ENCODE results near the gene GID4.

GID4 gene

GRCh38 chr17:18101828-18102227 lies 62.6 kb downstream of the GID4 start:
- DNase-seq (ENCODE audit: low spot score) = no peak

- DNase-seq (ENCODE audit: low spot score) = no peak
Measured at GRCh38 chr17:18102640-18103039, 63.4 kb downstream of the GID4 start.

- DNase-seq (ENCODE audit: low spot score) = no peak
Measured at GRCh38 chr17:18105027-18105426, 65.8 kb downstream of the GID4 start.

- DNase-seq (ENCODE audit: low spot score) = no peak
Measured at GRCh38 chr17:18105595-18105994, 66.4 kb downstream of the GID4 start.

GRCh38 chr17:18106211-18106610 lies 67.0 kb downstream of the GID4 start:
- DNase-seq (ENCODE audit: low spot score) = no peak

DNA sequence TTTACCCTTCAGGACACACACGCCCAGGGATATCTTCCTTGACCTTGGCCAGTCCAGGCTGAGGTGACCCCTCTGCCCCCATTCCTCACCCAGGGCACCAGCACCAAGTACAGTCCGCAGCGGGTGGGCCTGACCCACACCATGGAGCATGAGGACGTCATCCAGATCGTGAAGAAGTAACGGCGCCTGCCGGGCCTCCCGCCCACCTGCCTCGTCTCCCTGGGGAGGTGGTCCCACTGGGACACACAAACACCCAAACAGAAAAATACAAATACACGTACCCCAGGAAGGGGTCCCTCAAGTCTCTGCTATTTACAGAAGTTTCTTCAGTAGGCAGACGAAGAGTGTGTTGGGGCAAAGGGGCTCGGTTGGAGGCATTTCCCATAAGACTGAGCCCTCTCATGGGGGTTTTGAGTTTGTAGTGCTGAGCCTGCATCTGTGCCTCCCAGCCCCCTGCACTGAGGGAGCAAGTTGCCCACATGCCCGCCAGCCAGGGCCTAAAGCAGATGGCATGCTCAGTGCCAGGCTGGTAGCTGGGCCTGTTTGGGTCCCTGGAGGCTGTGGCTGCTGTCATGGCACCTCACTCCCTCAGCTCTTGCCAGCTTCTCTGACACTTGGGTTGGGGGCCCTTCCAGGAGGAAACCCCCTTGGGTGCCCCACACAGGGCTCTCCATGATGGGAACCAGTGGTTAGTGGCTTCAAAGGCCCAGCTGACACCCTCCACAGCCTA lies 68.0 kb downstream of the GID4 start:
- DNase-seq (ENCODE audit: low spot score) = no peak

GRCh38 chr17:18107971-18108370 lies 68.8 kb downstream of the GID4 start:
- DNase-seq (ENCODE audit: low spot score) = no peak

GRCh38 chr17:18108401-18109312 lies 69.4 kb downstream of the GID4 start, which contains the start of gene MYO15A:
Gene MYO15A, plus strand, starts transcription at chr17:18108756. Its CDS starts 10,045 bp downstream, at chr17:18118801.
- no peak for DNase-seq (ENCODE audit: low spot score)

GRCh38 chr17:18109935-18110485 lies 70.8 kb downstream of the GID4 start:
- no peak for DNase-seq (ENCODE audit: low spot score)

DNA sequence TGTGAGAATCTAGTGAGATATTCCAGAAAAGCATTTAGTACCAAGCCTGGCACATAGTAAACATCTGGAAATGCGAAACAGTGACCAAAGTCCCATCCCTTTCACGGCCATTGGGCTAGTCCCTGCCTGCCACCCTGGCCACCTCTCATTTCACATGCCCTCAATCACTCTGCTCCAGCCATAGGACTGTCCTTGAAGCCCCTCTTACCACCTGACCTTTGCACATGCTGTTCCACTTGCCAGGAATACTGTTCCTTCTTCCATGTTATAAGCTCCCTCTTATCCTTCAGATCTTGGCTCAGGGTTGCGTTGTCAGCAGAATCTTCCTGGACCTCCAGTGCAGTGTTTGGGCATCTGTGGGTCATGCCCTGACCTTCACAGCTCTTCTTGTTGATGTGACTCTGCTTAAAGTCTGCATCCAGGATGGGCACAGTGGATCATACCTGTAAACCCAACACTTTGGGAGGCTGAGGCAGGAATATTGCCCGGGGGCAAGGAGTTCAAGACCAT lies 71.5 kb downstream of the GID4 start:
- no peak for DNase-seq (ENCODE audit: low spot score)

- no peak for DNase-seq (ENCODE audit: low spot score)
Measured at GRCh38 chr17:18111330-18111971, 72.2 kb downstream of the GID4 start.

GRCh38 chr17:18115517-18115916 lies 76.3 kb downstream of the GID4 start:
- no peak for DNase-seq (ENCODE audit: low spot score)

DNA sequence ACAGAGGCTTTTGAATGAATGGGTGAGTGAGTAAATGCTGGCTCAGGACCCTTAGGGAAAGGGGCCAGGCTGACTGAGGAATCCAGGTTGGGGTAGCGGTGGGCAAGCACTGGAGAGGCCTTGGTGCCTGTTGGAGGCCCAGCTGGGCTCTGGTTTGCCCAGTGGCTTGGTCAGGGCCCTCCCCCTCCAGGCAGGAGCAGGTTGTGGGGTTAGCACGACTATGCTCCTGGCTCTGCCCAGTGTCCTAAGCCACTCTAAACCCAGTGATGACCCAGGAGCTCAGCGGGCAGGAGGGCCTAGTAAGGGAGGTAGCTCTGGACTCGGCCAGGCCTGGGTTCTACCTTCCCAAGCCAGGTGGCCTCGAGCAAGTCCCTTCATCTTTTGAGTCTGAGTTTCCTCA lies 76.9 kb downstream of the GID4 start:
- no peak for DNase-seq (ENCODE audit: low spot score)

GRCh38 chr17:18117533-18117932 lies 78.3 kb downstream of the GID4 start:
- no peak for DNase-seq (ENCODE audit: low spot score)

Data from kidney tubule cell (primary cell).